RPMI7951 (cell line): Measurements from ENCODE around the gene MYO3B. TPM values are rescaled to one million over a fixed set of nuclear protein-coding genes. Genes with fewer than 3 reads are reported as not detected.
"Not testable (repeated sequence)": the region's sequence is repeated elsewhere in the genome, so short reads cannot be mapped to it uniquely, and the experiment has no call there.

ENCODE experiments used
- DNase-seq: peaks from one replicate; pipeline ENCODE4 v3.0.0-alpha.2; 2012; ENCODE audit warnings: low read depth
- total RNA-seq: library from RNA; depleted of rRNA; stranded (reverse); fragments of >200 nt; shearing (Covaris generic); gene quantifications from 2 replicates; pipeline ENCODE4 v1.2.3, GENCODE V29; 2014

MYO3B gene
- total RNA-seq, 1 experiment from 2014 or later = 0.12 TPM

GRCh38 chr2:170339750-170340692 lies 162.1 kb downstream of the MYO3B start:
- no peak for DNase-seq

DNA sequence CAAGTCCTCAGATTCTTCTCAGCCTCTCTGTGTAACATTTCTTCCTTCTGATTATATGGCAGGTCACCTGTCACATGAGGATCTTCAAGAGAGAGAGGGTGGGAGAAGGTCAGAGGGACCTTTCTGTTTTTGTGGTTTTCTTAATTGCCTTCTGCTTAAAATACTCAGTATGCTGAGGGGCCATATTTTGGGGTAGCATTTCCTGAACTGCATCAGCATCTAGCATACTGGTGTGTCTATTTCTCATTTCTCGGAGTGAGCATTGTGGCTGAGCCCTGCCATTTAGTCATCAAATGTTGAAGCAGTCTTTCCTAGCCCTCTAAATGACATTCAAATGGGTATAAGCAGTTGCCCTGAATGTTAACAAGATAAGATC lies 162.7 kb downstream of the MYO3B start:
- no peak for DNase-seq

DNA sequence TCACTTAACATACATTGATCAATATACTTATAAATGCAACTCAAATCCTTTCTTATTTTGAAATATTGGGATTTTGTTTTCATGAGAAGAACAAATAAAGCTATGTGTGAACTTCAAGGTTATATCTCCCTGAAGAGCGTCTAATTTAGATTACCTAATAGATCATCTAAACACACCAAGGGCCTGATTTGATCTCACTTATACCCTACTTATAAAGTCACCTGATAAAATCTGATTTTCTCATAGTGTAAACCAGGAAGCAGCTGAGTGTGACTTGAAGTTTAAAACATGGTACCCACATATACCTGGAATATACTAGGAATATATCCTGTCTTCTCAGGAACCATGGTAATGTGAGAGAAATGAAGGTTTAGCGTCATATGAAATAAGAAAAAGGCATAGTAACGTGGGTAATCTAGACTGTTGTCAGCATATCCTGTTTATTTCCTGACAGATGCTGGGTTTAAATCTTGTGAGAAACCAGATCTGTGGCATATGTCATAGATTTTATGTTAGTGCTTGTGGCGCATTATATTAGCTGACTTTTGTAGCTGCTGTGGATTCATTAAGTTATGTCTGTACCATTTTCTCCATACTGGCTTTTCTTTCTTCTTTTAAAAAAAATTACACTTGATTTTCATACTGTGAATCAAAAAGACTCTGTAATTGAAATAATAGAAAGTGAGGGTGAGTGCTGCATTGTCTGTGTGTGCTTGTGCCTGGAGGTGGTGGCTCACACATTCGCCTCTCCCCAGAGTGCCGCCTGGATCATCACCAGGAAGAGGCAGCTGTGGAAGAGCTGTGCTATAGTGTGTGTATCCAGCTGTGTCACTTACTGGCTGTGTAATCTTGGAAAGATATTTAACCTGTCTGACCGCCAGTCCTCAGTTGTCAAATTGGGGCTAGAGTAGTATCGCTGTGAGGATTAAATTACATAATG lies 164.0 kb downstream of the MYO3B start:
- DNase-seq = no peak

- DNase-seq = no peak
Observed at GRCh38 chr2:170344663-170345346, 166.9 kb downstream of the MYO3B start.

DNA sequence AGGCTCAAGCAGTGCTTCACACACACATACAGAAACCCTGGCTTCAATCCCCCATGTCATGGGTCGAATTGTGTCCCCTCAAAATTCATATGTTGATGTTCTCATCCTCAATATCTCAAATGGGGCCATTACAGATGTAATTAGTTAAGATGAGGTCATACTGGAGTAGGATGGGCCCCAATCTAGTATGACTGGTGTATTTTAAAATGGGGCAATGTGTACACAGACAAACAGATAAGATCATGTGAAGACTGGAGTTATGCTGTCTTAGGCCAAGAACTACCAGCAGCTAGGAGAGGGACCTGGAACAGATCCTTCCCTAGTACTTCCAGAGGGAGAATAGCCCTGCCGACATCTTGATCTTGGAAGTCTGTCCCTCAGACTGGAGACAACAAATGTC lies 167.7 kb downstream of the MYO3B start:
- no peak for DNase-seq

GRCh38 chr2:170349269-170349668 lies 171.3 kb downstream of the MYO3B start:
- not testable (repeated sequence) for DNase-seq

- no peak for DNase-seq
Observed at GRCh38 chr2:170350929-170351826, 173.2 kb downstream of the MYO3B start.

GRCh38 chr2:170353723-170354122 lies 175.8 kb downstream of the MYO3B start:
- no peak for DNase-seq

DNA sequence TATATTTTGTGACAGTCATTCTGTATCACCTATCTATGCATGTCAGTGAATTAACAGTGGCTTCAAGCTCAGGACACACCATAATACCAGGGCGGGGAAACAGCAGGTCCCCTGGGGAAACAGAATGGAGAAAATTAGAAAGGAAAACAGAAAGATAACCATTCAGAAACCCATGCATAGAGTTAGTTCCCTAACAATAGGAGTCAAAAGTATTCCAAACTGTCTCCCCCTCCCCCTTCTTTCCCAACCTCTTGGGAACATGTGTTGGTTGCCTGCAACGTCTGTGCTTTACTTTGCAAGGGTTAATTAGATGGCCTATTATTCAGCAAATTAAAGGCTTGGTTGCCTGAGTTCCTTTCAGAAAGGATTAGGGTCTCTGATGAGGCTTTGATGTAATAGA lies 176.4 kb downstream of the MYO3B start:
- no peak for DNase-seq

DNA sequence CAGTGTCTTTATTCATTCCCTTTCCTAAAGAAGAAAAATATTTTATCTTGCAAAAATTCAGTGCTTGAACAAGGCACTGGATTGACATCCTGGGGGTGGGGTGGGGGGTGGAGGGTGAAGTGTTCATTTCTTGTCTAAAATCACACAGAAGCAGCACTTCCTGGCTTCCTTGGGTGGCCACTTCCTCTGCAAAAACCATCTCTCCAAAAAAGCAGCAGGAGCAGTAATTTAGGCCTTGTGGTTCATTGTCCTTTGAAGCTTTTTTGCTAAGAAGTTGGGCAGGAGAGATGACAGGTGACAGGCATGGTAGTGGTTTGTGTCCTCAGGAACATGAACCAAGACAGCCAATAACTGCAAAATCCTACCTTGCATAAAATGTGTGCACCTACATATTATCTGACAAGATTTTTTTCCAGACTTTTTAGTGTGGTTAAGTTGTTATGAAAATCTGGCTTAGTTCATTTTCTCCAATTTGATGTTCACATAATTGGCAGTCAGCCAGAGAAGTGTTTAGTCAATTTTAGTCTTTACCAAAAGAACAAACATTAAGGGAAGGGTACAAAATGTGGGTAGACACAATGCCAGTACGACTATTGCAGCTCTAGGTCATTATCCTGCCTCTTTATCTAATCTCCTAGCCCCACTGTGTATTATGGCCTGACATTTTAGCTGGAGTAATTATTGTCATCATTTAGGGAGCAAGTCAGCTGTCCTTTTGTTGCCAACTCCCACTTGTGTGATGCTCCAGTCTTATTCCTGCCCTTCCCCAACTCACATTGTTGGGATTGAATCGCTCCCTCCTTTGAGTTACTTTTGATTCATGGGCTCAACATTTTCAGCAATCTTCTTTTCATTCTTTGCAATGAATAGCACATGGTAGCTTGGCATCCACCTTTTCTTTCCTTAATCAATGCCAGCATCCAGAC lies 177.2 kb downstream of the MYO3B start:
- DNase-seq = no peak

DNA sequence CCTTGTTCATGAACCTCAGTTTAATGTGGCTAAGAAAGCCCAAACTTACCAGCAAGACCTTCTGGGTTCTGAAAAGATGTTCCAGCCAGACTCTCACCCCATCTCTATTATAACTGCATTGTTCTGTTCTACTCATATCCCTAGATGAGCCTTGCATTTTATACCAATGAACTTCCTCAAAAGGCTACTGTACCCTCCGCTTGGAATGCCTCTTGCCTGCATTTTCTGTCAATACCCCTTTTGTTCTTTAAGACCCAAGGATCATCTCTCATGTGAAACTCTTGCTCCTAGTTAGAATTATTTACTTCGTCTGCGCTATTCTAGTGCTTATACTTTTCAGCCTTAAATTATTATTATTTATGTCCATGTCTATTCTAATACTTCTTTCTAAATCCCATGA lies 181.5 kb downstream of the MYO3B start:
- peak; percentile 24 for DNase-seq

- DNase-seq = no peak
Observed at GRCh38 chr2:170360546-170361089, 182.7 kb downstream of the MYO3B start.

- DNase-seq = peak; percentile 60
Observed at GRCh38 chr2:170361090-170361936, 183.4 kb downstream of the MYO3B start.

- no peak for DNase-seq
Observed at GRCh38 chr2:170362313-170362870, 184.4 kb downstream of the MYO3B start.

- DNase-seq = peak; percentile 54
Observed at GRCh38 chr2:170362871-170363631, 185.1 kb downstream of the MYO3B start.

GRCh38 chr2:170365003-170365402 lies 187.1 kb downstream of the MYO3B start:
- DNase-seq = no peak

DNA sequence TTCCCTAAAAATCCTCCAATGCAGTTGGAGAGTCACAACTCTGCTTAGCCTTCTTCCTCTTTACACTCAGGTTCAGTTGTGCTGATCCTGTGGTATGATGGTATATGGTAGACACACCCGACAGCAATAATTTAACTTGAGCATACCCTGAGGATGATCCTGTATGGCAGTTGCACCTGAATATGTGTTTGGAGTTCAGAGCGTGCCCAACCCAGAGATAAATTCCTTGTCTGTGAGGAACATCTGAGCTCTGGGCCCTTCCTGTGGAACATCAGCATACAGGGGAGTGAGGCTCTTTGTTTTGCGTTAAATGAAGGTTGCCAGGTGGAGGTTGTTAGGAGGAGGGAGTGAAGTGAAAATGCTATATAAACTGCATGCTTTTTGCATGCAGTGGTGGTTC lies 187.7 kb downstream of the MYO3B start:
- DNase-seq = no peak
